ENCODE results near the gene STMP1. TPM values are rescaled to one million over a fixed set of nuclear protein-coding genes. Genes with fewer than 3 reads are reported as not detected.

Gene STMP1
- total RNA-seq, 4 donors from 2014 or later = 4.4 to 28.5 (median 23.1) TPM

- Histone ChIP-seq H3K9me3 (no peaks in the 10 kb centered on the region), H3K36me3 (no peaks in the 10 kb centered on the region), H3K4me1 (no peaks in the 10 kb centered on the region), H3K27me3 (no peaks in the 10 kb centered on the region), H3K27ac (no peak overlapping the region), H3K4me3 (no peak overlapping the region)
- no peak for DNase-seq
- intact Hi-C loops (cut with DNase I; ENCODE audit: low total_unique reads) = no loop called here
- no peak for TF ChIP-seq POLR2A (IDR thresholded peaks at IDR 0.05)
- TF ChIP-seq CTCF (IDR thresholded peaks at IDR 0.05) = no peak
Observed at GRCh38 chr7:135718794-135719437, 56.6 kb downstream of the STMP1 start.

GRCh38 chr7:135719688-135720087 is 57.4 kb downstream of the STMP1 start:
- intact Hi-C loops (cut with DNase I; ENCODE audit: low total_unique reads) = no loop called here
- no peaks in the 10 kb centered on the region for H3K4me1 ChIP-seq
- TF ChIP-seq CTCF (IDR thresholded peaks at IDR 0.05) = no peak
- no peak for TF ChIP-seq POLR2A (IDR thresholded peaks at IDR 0.05)
- no peak overlapping the region for H3K27ac ChIP-seq
- no peaks in the 10 kb centered on the region for H3K9me3 ChIP-seq
- no peak for DNase-seq
- no peak overlapping the region for H3K4me3 ChIP-seq
- no peaks in the 10 kb centered on the region for H3K27me3 ChIP-seq
- no peaks in the 10 kb centered on the region for H3K36me3 ChIP-seq

- H3K4me3 ChIP-seq = no peak overlapping the region
- no peaks in the 10 kb centered on the region for H3K27me3 ChIP-seq
- H3K9me3 ChIP-seq = no peaks in the 10 kb centered on the region
- intact Hi-C loops (cut with DNase I; ENCODE audit: low total_unique reads) = no loop called here
- no peaks in the 10 kb centered on the region for H3K36me3 ChIP-seq
- TF ChIP-seq CTCF (IDR thresholded peaks at IDR 0.05) (no peak), POLR2A (IDR thresholded peaks at IDR 0.05) (no peak)
- no peak for DNase-seq
- no peak overlapping the region for H3K27ac ChIP-seq
- no peaks in the 10 kb centered on the region for H3K4me1 ChIP-seq
Observed at GRCh38 chr7:135721198-135721820, 59.0 kb downstream of the STMP1 start.

GRCh38 chr7:135723411-135723810 is 61.1 kb downstream of the STMP1 start:
- H3K27me3 ChIP-seq = no peaks in the 10 kb centered on the region
- intact Hi-C loops (cut with DNase I; ENCODE audit: low total_unique reads) = no loop called here

More at GRCh38 chr7:135723411-135723810, 61.1 kb downstream of the STMP1 start:
- H3K36me3 ChIP-seq = no peaks in the 10 kb centered on the region
- no peak overlapping the region for H3K4me3 ChIP-seq
- TF ChIP-seq CTCF (IDR thresholded peaks at IDR 0.05) = no peak
- no peak for TF ChIP-seq POLR2A (IDR thresholded peaks at IDR 0.05)
- H3K9me3 ChIP-seq = no peaks in the 10 kb centered on the region
- DNase-seq = no peak
- no peak overlapping the region for H3K27ac ChIP-seq
- H3K4me1 ChIP-seq = no peaks in the 10 kb centered on the region

Small RNA genes lying within 50 kb of the gene (small RNA-seq; reads per million reads assigned to genes)
- gene RNU6-1154P = not detected

Other genes with a start within 250 kb of the STMP1 start
- 10 to 100 TPM; 13.2 to 35.6 (median 20.6) TPM for gene CNOT4, start 152.4 kb upstream of the STMP1 start, total RNA-seq
- gene NUP205, start 104.6 kb upstream of the STMP1 start, total RNA-seq = 10 to 100 TPM; 21.0 to 65.9 (median 47.6) TPM
- gene SLC13A4, start 65.7 kb downstream of the STMP1 start, total RNA-seq = under 1 TPM in 1 of 4 donors, not detected in 3; 0.26 TPM
- gene FAM180A, start 86.3 kb downstream of the STMP1 start, total RNA-seq = 10 to 100 TPM in 1 of 4 donors, 1 to 10 TPM in 1, under 1 TPM in 1, not detected in 1; 0.51 to 12.6 (median 6.3) TPM

Measured in uterus (tissue), 4 donors.